NCI-H460 (cell line): Measurements from ENCODE around the gene DCLRE1A. TPM values are rescaled to one million over a fixed set of nuclear protein-coding genes. Genes with fewer than 3 reads are reported as not detected.

Experiments
- DNase-seq: peaks from one replicate; pipeline ENCODE4 v3.0.0-alpha.2; 2016; ENCODE audit warnings: low read depth; ENCODE audit errors: extremely low read depth
- small RNA-seq, 2 experiments: library from RNA; depleted of rRNA; stranded (forward); fragments of <200 nt; gene quantifications; one replicate each; pipeline ENCODE3, GENCODE V24; 2014
- total RNA-seq: library from RNA; depleted of rRNA; stranded (reverse); fragments of >200 nt; shearing (Covaris generic); gene quantifications from 2 replicates; pipeline ENCODE4 v1.2.3, GENCODE V29; 2014; rRNA removed

DCLRE1A gene
- total RNA-seq, 1 experiment from 2014 or later: 23.5 TPM

GRCh38 chr10:113801569-113801968, 52.3 kb downstream of the DCLRE1A start:
- no peak for DNase-seq

DNA sequence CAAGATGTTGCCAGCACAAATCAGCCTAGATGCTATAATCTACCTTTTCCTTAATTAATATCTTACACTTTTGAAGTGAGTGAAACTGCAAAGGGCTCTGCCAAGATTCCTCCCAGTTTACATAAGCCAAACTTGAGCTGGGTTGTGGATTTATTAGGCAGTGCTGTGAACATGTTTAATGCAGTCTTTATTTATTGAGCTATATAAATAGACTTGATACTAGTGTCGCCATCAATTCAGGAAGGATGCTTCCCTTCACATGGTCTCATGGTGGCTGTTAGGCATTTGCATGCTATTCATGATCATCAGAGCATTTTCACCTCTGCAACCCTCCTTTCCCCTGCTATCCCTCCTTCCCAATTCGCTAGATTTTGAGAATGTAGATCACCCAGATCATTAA, 62.2 kb downstream of the DCLRE1A start:
- DNase-seq: no peak

- DNase-seq: peak; percentile 66
Measured at GRCh38 chr10:113788604-113789083, 65.2 kb downstream of the DCLRE1A start.

Small RNAs within 50 kb of the gene (small RNA-seq; reads per million reads assigned to genes)
- 0 to 0.02 reads per million in 2 experiments for gene RF00560

Other genes starting within 250 kb of the DCLRE1A start
- 2.7 and 3.0 TPM in 2 replicates for gene NRAP, start 190.0 kb downstream of the DCLRE1A start, total RNA-seq
- 105 and 121 TPM in 2 replicates for gene CASP7, start 174.2 kb downstream of the DCLRE1A start, total RNA-seq
- gene PLEKHS1, start 102.4 kb downstream of the DCLRE1A start, total RNA-seq: not detected in 2 replicates
- gene NHLRC2, start 579 bp upstream of the DCLRE1A start, total RNA-seq: 22.9 and 27.3 TPM in 2 replicates
- gene ADRB1, start 189.8 kb upstream of the DCLRE1A start, total RNA-seq: 2.4 and 2.6 TPM in 2 replicates